ENCODE results near the gene STK38L.

Gene STK38L

DNA sequence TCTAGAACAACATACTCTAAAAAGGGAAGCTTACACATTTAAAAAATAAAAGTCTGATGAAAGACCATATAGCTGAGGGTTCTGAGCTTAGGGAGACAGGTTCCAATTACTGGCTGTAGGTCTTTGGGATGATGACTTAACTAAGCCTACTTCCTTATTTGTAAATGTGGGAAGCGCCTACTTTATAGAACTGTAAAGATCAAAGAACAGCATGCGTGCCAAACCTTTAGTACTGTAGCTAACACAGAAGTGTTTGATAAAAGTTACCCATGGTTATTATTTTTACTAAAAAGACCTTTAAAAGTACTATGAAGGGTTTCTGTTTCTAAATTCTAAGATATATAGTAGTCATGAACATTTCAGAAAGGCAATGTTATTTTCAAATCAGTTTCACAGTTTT is 35.7 kb downstream of the STK38L start:
- DNase-seq: no peak

DNA sequence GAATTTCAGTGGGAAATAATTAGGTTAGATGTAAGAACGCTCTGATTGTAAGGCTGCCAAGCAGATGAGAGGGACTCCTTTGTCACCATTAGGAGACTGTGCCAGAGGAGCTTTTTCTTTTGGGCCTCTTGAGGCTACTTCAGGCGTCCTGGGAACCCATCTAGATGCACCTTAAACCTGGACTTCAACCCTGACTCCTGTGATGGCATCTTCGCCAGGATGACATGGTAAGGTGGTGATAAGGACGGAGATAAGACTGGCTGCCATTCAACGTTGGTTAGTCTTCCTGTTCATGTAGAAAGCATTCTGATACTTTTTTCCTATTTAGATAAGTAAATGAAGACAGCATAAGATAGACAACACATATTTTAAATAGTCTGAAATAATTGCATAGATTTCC is 36.3 kb downstream of the STK38L start:
- no peak for DNase-seq

DNA sequence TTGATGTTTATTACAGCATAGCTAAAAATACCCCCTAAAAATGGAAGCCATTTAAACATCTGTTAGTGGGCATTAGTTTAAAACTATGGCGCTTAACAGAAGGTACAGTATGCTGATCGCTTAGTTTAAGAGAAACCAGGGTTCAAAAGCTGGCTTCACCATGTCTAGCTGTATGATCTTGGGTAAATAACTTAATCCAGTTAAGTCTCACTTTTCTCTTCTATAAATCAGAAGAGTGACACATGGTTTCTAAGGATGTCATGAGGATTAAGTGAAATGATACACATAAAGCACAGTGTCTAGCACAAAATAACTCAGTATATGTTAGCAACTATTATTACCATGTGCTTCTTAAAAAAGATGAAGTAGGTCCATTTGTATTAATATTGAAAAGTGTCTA is 38.7 kb downstream of the STK38L start:
- no peak for DNase-seq

DNA sequence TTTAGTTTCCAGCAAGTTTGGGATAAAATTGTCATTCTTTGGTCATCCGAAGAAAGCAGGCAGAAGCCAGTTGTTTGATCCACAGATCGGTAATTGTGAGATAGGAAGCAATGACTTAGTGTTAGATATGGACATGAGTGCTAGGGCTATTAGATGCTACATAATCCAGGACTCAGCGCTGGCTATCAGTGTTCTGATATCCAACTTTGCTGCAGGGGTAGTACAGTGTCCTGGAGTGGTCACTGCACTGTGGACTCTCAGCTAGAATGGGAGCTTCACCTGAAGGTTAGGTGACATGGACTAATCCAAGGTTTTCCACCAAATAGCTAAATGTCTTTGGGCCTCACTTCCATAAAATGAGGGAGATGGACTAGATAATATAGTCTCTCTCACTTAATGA is 39.9 kb downstream of the STK38L start:
- no peak for DNase-seq

DNA sequence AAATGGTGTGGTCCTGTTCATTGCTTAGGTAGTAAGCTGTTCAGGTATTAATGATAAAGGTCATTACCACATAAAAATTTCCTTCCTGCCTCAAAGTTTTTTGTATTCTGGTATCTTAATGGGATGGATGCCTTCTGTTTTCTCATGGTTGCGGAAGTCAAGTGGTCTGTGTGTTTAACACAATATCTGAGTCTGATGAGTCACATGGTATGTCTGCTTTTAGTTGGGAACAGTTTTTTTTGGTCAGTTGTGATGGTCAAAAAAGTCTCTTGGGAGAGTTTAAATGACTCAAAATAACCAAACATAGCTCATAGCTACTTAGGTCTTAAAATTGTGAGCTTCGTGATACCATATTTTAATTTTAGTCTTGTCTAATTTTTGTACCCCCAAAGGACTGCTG is 40.7 kb downstream of the STK38L start:
- peak; percentile 63 for DNase-seq

DNA sequence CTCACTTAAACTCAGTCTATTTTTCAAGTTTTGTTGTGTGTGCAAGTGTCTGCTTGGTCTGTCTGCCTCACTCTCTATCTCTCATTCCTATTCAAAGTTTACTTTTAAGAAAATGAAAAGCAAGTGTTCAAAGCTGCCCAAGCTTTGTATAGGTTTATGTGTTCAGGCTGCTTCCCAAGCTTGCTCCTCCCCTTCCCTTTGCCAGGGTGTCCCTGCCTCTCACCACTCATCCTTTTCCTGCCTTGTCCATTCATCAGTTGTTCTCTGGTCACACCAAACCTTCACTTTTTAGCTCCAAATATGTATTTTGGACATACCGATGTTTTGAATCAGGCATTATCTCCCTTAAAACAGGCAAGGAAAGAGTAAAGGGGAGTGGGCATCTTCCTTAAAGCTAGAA is 41.3 kb downstream of the STK38L start:
- peak; percentile 24 for DNase-seq

DNA sequence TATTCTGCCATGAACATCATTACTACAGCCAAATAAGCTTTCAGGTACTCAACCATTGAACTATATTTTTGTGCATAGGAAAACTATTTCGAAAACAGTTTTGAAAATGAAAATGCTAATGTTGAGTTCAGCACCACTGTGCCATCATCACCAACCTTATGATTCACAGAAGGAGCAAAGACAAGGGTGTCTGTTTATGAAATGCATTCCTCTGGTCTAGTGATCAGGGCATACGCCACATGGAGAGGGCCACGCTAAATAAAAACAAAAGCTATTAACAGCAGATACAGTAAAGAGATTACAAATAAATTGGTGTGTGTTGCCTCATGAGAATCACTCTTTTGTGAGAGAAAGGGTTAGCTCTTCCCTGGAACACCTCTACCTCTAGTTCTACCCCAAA is 45.3 kb downstream of the STK38L start:
- no peak for DNase-seq

DNA sequence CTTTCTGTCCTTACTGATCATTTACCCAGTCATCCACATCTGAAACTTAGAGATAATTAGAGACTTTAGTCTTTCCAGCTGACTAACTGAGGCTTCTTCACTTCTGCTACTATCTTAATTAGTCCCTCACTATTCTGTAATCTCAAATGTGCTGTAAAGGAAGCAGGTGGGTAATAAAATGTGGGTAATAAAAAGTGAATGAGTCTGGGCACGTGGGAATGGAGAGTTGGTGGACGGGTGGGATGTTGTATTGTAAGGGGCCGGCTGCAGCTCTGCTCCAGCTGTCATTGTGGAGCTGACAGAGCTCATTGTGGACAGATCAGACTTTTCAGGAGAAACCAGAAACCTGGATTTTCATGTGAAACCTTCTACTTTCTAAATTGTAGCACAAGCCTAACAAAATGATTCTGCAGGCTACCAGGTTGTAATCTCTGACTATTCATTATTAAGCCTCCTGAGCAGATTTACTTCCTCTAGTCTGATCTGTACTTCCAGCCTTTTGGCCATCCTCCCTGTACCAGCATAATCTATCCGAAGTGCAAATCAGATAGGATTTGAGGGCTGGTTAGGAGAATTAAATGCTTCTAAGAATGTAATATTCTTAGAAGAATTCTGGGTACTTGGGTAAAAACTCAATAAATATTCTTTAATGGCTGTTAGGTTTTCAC is 46.5 kb downstream of the STK38L start:
- no peak for DNase-seq

DNA sequence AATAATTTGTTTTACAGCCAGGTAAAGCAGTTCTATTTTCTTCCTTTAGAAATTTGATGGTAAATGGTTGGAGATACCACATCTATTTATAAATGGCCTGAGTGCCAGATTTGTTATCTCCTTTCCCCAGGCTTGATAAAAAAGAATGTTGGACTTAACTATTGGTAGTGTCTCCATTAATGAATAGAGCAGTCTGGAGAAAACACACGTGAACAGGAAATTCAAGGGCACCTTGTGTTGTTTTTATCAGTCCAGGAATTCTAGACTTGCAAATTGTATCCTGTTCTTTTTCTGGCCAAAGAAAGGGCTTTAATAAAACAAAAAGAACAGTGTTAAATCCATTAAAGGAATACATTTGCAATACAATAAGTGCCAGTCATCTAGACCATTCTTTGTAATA is 47.8 kb downstream of the STK38L start:
- DNase-seq: no peak

DNA sequence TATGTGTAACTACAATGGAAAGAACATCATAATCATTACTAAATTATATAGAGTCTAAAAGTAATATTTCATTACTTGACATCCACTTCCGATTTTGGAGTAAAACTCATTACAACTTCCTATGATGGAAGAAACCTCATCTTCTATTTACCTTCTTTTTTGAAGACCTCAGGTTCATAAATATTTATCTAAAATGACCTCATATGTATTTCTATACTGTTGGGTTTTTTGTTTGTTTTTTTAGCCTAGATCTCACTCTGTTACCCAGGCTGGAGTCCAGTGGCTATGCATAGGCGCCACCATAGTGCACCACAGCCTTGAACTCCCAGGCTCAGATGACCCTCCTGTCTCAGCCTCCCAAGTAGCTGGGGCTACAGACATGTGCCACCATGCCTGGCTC is 48.6 kb downstream of the STK38L start:
- no peak for DNase-seq

DNA sequence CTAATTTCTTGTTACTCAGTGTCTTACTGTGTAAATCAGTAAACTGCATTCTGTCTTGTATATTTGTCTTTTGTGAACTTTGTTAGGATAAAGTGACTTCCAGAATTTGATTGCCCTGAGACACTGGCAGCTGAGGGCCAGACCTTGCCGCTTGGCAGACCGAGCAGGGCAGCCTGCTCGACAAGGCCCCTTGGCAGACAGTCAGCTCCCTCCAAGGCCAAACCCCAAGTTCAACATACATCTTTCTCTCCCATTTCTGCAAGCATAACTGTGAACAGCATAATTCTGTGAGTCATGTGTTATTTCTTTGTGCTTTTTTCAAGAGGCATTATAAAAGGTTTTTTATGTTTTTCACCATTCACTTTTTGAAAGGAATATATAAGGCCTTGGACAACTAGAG is 49.4 kb downstream of the STK38L start:
- DNase-seq: no peak

DNA sequence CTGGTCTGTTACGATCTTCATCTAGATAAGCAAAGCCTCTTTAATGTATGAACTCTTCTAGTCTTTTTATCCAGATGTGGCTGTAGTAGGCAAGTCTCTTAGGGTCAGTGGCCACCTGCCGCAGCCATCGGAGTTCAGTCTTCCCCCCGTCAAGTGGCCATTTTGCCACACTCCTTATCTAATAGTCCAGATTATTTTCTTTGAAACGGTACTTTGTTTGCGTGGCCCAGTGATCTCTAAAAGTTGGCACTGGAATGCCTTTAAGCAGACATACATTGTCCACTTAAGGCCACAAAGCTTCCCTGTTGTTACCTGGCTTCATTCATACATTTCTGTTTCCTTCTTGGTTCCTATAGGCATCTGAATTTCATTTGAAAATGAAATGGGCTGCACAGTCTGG is 52.6 kb downstream of the STK38L start:
- no peak for DNase-seq

DNA sequence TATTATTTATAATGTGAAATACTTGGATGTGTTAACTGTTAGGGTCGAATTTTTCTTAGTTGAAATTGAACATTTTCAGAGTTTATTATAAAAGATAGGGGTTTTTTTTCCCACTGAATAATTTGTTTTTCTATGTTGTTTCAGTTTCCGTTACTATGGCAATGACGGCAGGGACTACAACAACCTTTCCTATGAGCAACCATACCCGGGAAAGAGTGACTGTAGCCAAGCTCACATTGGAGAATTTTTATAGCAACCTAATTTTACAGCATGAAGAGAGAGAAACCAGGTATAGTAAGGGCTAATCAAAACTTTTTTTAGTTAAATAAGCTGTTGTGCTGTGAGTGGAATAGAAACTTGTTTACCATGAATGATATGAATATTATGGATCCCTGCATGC is 53.5 kb downstream of the STK38L start:
- no peak for DNase-seq

DNA sequence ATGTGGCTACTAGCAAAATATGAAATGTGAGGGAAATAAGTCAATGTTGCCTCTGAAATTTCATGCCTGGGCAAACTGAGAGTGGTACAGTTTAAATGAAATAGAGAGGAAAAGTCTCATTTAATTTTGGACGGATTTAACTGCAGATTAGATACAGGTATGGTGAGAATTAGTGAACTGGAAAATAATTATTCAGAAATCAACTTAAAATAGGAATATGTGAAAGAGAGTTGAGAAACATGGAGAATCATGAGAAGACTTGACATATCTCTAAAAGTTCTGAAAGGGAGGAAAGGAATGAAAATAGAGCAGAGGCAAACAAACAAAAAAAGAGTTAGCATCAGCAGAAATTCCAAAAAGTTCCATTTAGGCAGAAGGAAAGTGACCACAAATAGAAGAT is 55.0 kb downstream of the STK38L start:
- DNase-seq: no peak

DNA sequence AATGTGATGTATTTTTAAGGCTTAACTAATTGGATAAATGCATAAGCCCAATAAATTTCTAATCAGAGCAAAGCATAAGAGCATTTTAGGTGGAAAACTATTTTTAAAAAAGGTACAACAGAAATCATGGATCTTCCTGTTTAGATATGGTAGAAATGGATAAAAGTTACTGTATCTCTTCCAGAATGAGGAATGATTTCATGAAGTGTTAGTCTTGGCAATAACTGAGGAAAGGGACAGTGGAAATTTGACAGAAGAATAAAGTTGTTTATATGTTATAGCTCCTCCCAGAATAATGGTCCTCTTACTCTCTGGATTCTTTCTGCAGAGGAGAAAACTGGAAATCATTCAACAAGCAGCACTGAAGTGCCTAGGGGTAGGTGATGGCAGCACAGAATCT is 56.1 kb downstream of the STK38L start:
- no peak for DNase-seq

DNA sequence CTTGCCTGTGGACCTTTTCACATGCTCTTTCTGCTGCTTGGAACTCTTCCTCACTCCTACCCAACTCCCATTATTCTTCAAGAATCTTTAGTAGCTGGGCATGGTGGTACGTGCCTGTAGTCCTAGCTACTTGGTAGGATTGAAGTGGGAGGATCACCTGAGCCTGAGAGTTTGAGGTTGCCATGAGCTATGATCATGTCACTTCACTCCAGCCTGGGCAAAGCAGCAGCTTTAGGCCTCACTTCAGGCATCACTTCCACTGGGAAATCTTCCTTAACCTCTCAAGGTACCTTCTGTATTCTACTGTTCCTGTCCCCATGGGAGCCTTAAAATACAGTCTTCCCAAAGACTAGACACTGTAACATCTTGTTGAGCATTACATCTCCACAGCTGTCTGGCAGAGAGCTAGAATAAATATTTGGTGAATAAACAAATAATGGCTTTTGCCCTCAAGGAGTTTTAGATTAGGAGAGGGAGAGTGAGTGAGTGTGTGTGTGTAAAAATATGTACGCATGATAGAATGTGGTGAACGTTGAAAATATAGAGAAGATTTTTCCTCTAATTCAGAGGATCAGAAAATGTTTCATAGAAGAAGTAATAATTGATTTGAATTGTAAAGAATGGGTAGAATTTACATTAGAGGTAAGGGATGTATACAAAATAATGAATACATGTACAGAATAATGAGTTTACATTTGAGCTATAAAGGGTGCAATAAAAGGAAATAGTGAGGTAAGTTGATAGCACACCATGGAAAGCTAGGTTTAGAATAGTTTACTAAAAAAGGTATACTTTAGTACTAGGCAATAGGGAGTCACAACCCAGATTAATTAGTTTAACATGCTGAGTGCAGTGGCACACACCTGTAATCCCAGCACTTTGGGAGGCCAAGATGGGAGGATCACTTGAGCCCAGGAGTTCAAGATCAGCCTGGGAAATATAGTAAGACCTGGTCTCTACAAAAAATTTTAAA is 59.3 kb downstream of the STK38L start:
- DNase-seq: no peak

DNA sequence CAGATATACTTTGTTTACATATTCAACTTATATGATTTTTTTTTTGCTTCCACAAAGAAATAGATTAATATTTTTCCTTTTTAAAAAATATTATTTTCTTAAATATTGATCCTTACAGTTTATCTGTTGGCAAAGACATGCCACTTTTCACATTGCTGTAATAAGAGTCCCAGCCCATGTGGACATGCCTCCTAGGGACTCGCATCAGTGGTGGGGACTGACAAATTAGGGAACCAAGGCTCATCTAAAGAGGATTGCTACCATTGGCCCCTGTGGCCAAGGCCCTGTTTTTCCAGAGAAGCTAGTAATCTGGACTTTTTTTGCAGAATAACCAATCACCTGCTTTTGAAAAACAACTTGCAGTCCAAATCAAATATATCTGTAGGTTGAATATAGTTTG is 60.8 kb downstream of the STK38L start:
- DNase-seq: no peak

DNA sequence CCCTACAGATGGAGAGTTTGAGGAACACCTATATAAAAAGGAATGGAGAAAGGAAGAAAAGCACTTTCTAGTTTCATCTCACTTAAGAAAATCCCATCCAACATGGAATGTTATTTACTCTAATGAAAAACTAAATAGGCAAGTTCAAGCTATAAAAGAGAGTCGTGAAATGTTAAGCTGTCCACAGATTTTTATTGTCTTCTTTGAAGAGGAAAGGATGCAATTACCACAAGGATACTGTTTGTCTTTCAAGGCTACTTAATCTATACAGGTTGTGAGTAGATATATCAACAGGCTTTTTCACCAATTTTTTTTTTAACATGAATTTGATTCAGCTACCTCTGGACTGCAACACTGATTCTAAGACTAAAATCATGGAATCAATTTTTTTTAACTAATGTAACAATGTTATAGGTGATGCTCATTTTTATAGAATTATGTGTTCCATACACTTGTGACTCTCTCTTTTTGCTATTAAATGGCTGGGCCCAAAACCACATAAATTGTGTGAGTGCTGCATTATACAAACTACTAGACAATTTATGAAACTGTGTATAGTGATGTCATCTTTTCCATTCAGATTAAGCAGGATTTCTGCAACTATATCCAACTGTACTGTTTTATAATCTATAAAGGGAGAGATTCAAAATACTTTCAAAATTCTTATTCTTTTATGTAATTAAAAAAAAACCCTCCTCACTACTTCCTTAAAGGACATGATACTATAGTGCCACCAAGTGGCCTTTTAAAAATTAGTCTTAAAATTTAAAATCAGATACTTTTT is 61.8 kb downstream of the STK38L start:
- DNase-seq: peak; percentile 36

DNA sequence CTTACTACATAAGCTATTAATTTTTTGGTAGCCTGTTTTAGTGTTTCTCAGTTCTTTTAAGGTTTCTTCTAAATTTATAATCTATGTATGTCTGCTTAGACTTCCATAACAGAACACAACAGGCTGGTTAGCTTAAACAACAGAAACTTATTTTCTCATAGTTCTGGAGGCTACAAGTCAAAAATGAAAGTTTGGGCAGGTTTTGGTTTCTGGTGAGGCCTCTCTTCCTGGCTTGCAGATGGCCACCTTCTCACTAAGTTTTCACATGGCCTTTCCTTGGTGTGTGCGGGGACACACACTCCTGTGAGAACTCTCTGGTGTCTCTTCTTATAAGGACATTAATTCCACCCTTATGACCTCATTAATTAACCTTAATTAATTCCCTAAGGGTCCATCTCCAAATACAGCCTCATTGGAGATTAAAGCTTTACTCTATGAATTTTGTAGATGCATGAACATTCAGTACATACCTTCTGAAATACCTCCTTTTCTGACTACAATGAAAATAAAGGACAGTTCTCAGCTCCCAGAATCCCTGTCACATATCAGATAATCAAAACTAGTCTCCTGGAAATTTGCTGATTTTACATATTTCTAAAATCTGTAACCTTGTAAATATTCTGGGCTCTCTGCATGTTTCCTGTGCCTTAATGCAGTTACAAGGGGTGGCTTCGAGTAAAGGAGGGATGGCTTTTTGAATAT is 65.4 kb downstream of the STK38L start:
- DNase-seq: no peak

DNA sequence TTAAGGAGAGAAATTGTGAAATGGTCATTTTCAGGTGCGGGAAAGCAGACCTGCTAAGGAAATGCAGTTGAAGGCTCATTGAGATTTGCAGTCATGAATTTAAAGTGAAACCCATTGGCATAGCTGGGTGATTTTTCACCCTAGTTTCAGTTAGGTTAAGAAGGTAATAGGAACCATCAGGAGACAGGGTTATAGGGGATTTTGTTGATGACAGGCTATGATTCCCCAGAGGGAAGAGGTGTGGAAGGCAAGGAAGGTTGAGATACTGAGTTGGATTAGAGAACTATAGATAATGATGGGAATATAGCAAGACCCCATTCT is 65.9 kb downstream of the STK38L start:
- no peak for DNase-seq

DNA sequence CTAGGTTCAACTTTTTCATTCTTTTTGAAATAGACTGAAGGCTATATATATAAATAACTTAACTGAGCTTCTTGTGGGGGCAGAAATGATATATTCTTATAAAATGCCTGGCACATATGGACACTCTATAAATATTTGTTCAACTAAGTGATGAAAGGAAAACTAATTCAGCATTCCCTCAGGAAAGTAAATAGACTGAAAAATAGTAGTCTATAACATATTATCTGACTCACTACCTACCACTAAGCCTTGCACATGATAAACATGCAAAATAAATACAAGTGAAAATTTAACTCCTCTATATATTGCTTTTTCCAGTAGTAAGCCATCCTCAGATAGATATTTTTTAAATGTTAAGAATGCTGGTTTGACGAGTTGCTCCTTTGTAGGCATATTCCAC is 72.9 kb downstream of the STK38L start:
- DNase-seq: no peak

DNA sequence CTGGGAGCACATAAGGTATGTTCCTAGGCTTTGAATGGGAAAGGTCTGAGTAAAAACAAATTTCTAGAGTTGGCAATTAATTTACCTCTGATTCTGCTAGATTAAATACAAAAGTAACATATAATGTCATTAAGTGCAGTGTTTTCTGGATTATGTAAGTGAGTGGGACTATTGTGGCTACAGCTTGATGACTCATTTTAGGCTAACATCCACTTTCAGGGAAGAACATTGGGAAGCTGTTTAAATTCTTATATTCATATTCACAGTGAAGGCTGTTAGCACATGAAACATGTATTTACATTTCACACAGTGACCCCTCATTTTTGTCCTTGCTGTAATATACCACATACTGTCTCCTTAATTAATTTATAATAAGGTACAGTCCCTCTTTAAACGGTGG is 75.3 kb downstream of the STK38L start:
- peak; percentile 64 for DNase-seq

DNA sequence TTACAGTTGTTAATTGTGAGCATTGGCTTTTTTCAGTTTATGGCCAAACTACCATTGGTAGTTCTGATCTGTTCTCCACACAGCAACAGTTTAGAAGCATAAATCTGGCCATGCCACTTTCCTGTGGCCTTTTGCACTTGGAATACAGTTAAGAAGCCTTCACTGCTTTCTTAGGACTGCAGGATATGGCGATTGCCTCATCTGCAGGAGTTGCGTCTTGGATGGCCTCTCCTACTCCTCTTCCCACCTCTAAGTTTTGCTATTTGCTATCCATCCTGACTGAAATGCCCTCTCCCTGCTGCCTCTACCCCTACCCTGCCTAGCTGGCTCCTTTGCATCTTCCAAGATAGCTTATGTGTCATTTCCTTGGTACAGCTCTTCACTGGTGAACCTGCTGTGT is 75.8 kb downstream of the STK38L start:
- no peak for DNase-seq
